Liver (tissue), 9 donors: ENCODE results near the gene DPYD. TPM values are rescaled to one million over a fixed set of nuclear protein-coding genes. Genes with fewer than 3 reads are reported as not detected.

Source experiments
- DNase-seq: peaks from one replicate; pipeline ENCODE4 v3.0.0-alpha.2; 2017; ENCODE audit warnings: low spot score
- H3K27ac ChIP-seq, 2 donors: one replicate each; pipeline ENCODE4 v1.7.0; 2013; ENCODE audit warnings: inconsistent platforms in 2 of 2, low read length in 2 of 2, control low read depth in 1 of 2, low read depth in 1 of 2, mild to moderate bottlenecking in 1 of 2
- H3K27me3 ChIP-seq, 4 donors: one replicate each; pipeline versions ENCODE4 v1.6.1 to v1.7.0; 2013; ENCODE audit warnings: low read length in 3 of 4, inconsistent platforms in 1 of 4, mild to moderate bottlenecking in 1 of 4, moderate library complexity in 1 of 4; ENCODE audit not compliant: control insufficient read depth in 4 of 4, insufficient read depth in 4 of 4
- H3K36me3 ChIP-seq, 4 donors: one replicate each; pipeline versions ENCODE4 v1.6.1 to v1.7.0; 2013; ENCODE audit warnings: low read length in 3 of 4, mild to moderate bottlenecking in 3 of 4, low read depth in 1 of 4, moderate library complexity in 1 of 4; ENCODE audit not compliant: control insufficient read depth in 4 of 4, insufficient read depth in 3 of 4
- H3K4me1 ChIP-seq, 4 donors: one replicate each; pipeline versions ENCODE4 v1.6.1 to v1.7.0; 2013; ENCODE audit warnings: low read length in 3 of 4, mild to moderate bottlenecking in 3 of 4, moderate library complexity in 1 of 4; ENCODE audit not compliant: control insufficient read depth in 4 of 4, insufficient read depth in 4 of 4
- H3K4me3 ChIP-seq, 3 donors: one replicate each; pipeline versions ENCODE4 v1.6.1 to v1.7.0; 2013; ENCODE audit warnings: low read length in 3 of 3, control low read depth in 1 of 3, low read depth in 1 of 3, mild to moderate bottlenecking in 1 of 3
- H3K9ac ChIP-seq, 2 donors: one replicate each; pipeline ENCODE4 v1.7.0; 2013; ENCODE audit warnings: low read length in 2 of 2, mild to moderate bottlenecking in 2 of 2, moderate library complexity in 2 of 2, control low read depth in 1 of 2, low read depth in 1 of 2
- H3K9me3 ChIP-seq, 4 donors: one replicate each; pipeline versions ENCODE4 v1.6.1 to v1.7.0; 2013; ENCODE audit warnings: low read length in 3 of 4; ENCODE audit not compliant: control insufficient read depth in 4 of 4
- EGR1 ChIP-seq, 2 donors: IDR thresholded peaks; 2 replicates each; pipeline ENCODE4 v1.6.1; 2016 to 2018; ENCODE audit warnings: antibody characterized with exemption in 2 of 2, low read depth in 2 of 2
- FOXA1 ChIP-seq: IDR thresholded peaks from 2 replicates; pipeline ENCODE4 v1.6.1; 2016; ENCODE audit warnings: antibody characterized with exemption
- FOXA2 ChIP-seq: IDR thresholded peaks from 2 replicates; pipeline ENCODE4 v1.6.1; 2016; ENCODE audit warnings: antibody characterized with exemption
- GABPA ChIP-seq, 2 donors: IDR thresholded peaks in 1 of 2; conservative IDR thresholded peaks in 1 of 2; 2 replicates each; pipeline ENCODE4 v1.6.1; 2016; ENCODE audit warnings: antibody characterized with exemption in 2 of 2, mild to moderate bottlenecking in 1 of 2, moderate library complexity in 1 of 2
- HNF4A ChIP-seq, 2 donors: conservative IDR thresholded peaks; 2 replicates each; pipeline ENCODE4 v1.6.1; 2016; ENCODE audit warnings: antibody characterized with exemption in 2 of 2, mild to moderate bottlenecking in 2 of 2
- HNF4G ChIP-seq: IDR thresholded peaks from 2 replicates; pipeline ENCODE4 v1.6.1; 2016; ENCODE audit warnings: antibody characterized with exemption
- JUND ChIP-seq, 2 donors: IDR thresholded peaks; 2 replicates each; pipeline ENCODE4 v1.6.1; 2016; ENCODE audit warnings: antibody characterized with exemption in 2 of 2
- NR2F2 ChIP-seq: IDR thresholded peaks from 2 replicates; pipeline ENCODE4 v1.6.1; 2016; ENCODE audit warnings: antibody characterized with exemption
- RAD21 ChIP-seq, 2 donors: IDR thresholded peaks; 2 replicates each; pipeline ENCODE4 v1.6.1; 2016; ENCODE audit warnings: antibody characterized with exemption in 2 of 2, mild to moderate bottlenecking in 2 of 2
- RXRA ChIP-seq, 2 donors: IDR thresholded peaks; 2 replicates each; pipeline ENCODE4 v1.6.1; 2017 to 2018; ENCODE audit warnings: antibody characterized with exemption in 2 of 2, mild to moderate bottlenecking in 1 of 2
- SP1 ChIP-seq: IDR thresholded peaks from 2 replicates; pipeline ENCODE4 v1.6.1; 2018; ENCODE audit warnings: antibody characterized with exemption, mild to moderate bottlenecking
- YY1 ChIP-seq: IDR thresholded peaks from 2 replicates; pipeline ENCODE4 v1.6.1; 2016; ENCODE audit warnings: antibody characterized with exemption, mild to moderate bottlenecking
- WGBS: extraction: QIAGEN DNeasy Blood & Tissue Kit; methylation state at CpG from one replicate; pipeline ENCODE4 v1.1.7; 2013; 5-methylcytosine and 5-hydroxymethylcytosine counted together
- polyA plus RNA-seq, 2 donors: library from polyadenylated mRNA; stranded (reverse) in 1 of 2; unstranded in 1 of 2; fragments of 200-250 nt in 1 of 2; fragments of >200 nt in 1 of 2; fragmentation: Nextera tagmentation in 1 of 2; extraction: Ambion mirVana in 1 of 2; gene quantifications; one replicate each; pipeline versions ENCODE4 v1.2.1 to v1.2.3, GENCODE V29; 2013 to 2015
- total RNA-seq, 2 donors: library from RNA; depleted of rRNA; stranded (reverse); fragments of >200 nt; gene quantifications; one replicate each; pipeline ENCODE4 v1.2.3, GENCODE V29; 2014
- TF ChIP-seq, protein P1 (sequence below): IDR thresholded peaks from 2 replicates; pipeline ENCODE4 v1.6.1; 2016; ENCODE audit warnings: antibody characterized with exemption, mild to moderate bottlenecking
- TF ChIP-seq, protein P2 (sequence below): fragments of 150-350 bp; IDR thresholded peaks from 2 replicates; pipeline ENCODE4 v1.5.1; 2017; ENCODE audit warnings: improper control_type of control experiment, low read depth, low read length; ENCODE audit not compliant: missing input control
- TF ChIP-seq, protein P3 (sequence below): IDR thresholded peaks from 2 replicates; pipeline ENCODE4 v1.6.1; 2016; ENCODE audit warnings: antibody characterized with exemption
- donor health status: healthy.
- donor health status: healthy.
- donor health status: healthy.
- donor health status: healthy.
- donor health status: healthy.

DPYD gene
- total and polyA plus RNA-seq, 4 donors, result 16.2 to 142 (median 47.0) TPM

DNA sequence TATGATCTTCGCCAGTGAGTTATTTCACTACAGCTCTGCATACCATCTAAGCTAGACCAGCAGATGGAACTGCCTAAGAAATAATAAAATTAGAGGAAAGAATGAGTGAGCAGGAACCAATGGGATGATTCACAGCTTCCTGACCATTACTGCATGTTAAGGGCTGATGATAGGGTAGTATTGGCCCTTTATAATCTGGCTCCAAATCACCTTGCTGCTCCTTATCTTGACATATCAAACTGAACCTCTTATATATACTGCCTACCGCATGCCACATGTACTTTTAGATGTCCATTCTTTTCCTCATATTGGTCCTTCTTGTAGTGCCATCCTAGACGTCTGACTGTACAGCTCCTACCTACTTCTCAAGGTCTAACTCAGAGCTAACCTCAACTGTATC, 524.4 kb downstream of the DPYD start:
- TF ChIP-seq HNF4G (no peak), FOXA2 (no peak)
- H3K4me3 ChIP-seq, result no peak overlapping the region
- no peak for DNase-seq
- 94% methylated on average over 3 of the region's 3 CpGs for WGBS
- H3K27me3 ChIP-seq, result no peaks in the 10 kb centered on the region
- no peak overlapping the region for H3K9ac ChIP-seq
- no peaks in the 10 kb centered on the region for H3K36me3 ChIP-seq
- H3K9me3 ChIP-seq, result no peaks in the 10 kb centered on the region
- H3K27ac ChIP-seq, result no peak overlapping the region
- no peaks in the 10 kb centered on the region for H3K4me1 ChIP-seq

DNA sequence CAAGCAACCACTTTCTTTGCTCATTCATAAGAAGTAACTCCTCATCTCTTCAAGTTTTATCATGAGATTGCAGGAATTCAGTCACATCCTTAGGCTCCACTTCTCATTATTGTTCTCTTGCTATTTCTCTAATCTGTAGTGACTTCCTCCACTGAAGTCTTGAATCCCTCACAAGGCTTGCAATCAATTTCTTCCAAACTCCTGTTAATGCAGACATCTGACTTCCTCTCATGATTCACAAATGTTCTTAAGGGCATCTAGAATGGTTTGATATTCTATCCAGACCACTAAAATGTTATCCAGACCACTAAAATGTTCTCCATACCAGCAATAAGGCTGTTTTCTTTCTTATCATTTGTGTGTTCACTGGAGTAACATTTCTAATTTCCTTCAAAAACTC, 528.1 kb downstream of the DPYD start:
- no peaks in the 10 kb centered on the region for H3K27me3 ChIP-seq
- H3K4me1 ChIP-seq, result no peaks in the 10 kb centered on the region
- DNase-seq, result no peak
- no peak for TF ChIP-seq NR2F2
- no peak for TF ChIP-seq EGR1 (IDR thresholded peaks at IDR 0.05; ENCODE audit: low read depth in 2 of 2)
- no peak for TF ChIP-seq SP1
- no peak for TF ChIP-seq HNF4A (conservative IDR thresholded peaks at IDR 0.05)
- no peak for TF ChIP-seq HNF4G
- no peak for TF ChIP-seq RXRA (IDR thresholded peaks at IDR 0.05)
- TF ChIP-seq FOXA2, result no peak
- TF ChIP-seq YY1, result no peak
- no peak for TF ChIP-seq JUND (IDR thresholded peaks at IDR 0.05)
- TF ChIP-seq, protein P1, sequence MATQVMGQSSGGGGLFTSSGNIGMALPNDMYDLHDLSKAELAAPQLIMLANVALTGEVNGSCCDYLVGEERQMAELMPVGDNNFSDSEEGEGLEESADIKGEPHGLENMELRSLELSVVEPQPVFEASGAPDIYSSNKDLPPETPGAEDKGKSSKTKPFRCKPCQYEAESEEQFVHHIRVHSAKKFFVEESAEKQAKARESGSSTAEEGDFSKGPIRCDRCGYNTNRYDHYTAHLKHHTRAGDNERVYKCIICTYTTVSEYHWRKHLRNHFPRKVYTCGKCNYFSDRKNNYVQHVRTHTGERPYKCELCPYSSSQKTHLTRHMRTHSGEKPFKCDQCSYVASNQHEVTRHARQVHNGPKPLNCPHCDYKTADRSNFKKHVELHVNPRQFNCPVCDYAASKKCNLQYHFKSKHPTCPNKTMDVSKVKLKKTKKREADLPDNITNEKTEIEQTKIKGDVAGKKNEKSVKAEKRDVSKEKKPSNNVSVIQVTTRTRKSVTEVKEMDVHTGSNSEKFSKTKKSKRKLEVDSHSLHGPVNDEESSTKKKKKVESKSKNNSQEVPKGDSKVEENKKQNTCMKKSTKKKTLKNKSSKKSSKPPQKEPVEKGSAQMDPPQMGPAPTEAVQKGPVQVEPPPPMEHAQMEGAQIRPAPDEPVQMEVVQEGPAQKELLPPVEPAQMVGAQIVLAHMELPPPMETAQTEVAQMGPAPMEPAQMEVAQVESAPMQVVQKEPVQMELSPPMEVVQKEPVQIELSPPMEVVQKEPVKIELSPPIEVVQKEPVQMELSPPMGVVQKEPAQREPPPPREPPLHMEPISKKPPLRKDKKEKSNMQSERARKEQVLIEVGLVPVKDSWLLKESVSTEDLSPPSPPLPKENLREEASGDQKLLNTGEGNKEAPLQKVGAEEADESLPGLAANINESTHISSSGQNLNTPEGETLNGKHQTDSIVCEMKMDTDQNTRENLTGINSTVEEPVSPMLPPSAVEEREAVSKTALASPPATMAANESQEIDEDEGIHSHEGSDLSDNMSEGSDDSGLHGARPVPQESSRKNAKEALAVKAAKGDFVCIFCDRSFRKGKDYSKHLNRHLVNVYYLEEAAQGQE, result no peak
- no peak for TF ChIP-seq FOXA1
- H3K36me3 ChIP-seq, result peaks cover 0 to 2% (median 0%) of the 10 kb centered on the region in 4 donors
- no peak overlapping the region for H3K4me3 ChIP-seq
- H3K27ac ChIP-seq, result no peak overlapping the region
- H3K9me3 ChIP-seq, result no peaks in the 10 kb centered on the region
- H3K9ac ChIP-seq, result no peak overlapping the region

DNA sequence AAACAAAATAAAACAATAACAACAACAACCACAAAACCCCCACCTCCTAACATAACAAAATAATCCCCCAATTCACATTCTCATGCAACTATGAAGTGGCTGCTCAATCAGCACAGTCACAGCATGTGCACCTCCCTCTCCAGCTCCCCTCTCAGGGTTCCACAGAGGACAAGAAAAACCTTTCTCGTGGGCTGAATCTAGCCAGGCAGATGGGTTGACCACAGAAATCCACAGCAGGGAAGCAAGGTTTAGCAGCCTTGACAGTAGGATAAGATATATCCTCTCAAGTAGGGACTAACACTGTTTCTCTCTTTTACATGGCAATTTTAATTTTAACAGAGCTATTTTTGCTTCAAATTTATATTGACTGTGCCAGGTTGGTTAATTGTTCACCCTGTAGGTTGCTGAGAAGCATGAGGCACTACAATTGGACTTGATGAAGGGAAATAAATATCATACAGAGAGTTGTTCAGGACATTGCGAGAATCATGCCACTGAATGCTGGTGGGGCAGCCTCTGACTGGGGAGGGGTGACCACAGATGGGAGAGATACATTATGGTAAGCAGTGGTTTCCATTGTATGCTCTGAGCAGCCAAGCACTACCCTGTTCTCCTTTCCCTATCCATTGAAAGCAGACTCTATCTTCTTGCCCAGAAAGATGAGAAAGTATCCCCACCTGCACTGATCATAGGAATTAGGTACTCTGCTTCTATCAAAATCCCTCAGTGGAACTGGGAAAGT, 535.1 kb downstream of the DPYD start:
- no peak overlapping the region for H3K9ac ChIP-seq
- H3K27me3 ChIP-seq, result no peaks in the 10 kb centered on the region
- H3K4me3 ChIP-seq, result no peak overlapping the region
- no peaks in the 10 kb centered on the region for H3K4me1 ChIP-seq
- no peak overlapping the region for H3K27ac ChIP-seq
- WGBS, result 98% methylated on average over 2 of the region's 2 CpGs
- H3K36me3 ChIP-seq, result peaks cover 0 to 4% (median 0%) of the 10 kb centered on the region in 4 donors
- H3K9me3 ChIP-seq, result no peaks in the 10 kb centered on the region
- no peak for DNase-seq
- TF ChIP-seq YY1 (no peak), GABPA (IDR thresholded peaks at IDR 0.05 in 1 of 2, conservative IDR thresholded peaks at IDR 0.05 in 1 of 2) (no peak), JUND (IDR thresholded peaks at IDR 0.05) (no peak), FOXA1 (no peak), EGR1 (IDR thresholded peaks at IDR 0.05; ENCODE audit: low read depth in 2 of 2) (no peak), NR2F2 (no peak), RAD21 (IDR thresholded peaks at IDR 0.05) (no peak), HNF4A (conservative IDR thresholded peaks at IDR 0.05) (no peak), FOXA2 (no peak), SP1 (no peak), HNF4G (no peak)
- TF ChIP-seq, protein P2, sequence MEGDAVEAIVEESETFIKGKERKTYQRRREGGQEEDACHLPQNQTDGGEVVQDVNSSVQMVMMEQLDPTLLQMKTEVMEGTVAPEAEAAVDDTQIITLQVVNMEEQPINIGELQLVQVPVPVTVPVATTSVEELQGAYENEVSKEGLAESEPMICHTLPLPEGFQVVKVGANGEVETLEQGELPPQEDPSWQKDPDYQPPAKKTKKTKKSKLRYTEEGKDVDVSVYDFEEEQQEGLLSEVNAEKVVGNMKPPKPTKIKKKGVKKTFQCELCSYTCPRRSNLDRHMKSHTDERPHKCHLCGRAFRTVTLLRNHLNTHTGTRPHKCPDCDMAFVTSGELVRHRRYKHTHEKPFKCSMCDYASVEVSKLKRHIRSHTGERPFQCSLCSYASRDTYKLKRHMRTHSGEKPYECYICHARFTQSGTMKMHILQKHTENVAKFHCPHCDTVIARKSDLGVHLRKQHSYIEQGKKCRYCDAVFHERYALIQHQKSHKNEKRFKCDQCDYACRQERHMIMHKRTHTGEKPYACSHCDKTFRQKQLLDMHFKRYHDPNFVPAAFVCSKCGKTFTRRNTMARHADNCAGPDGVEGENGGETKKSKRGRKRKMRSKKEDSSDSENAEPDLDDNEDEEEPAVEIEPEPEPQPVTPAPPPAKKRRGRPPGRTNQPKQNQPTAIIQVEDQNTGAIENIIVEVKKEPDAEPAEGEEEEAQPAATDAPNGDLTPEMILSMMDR, result no peak
- TF ChIP-seq, protein P3, sequence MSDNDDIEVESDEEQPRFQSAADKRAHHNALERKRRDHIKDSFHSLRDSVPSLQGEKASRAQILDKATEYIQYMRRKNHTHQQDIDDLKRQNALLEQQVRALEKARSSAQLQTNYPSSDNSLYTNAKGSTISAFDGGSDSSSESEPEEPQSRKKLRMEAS, result no peak
- TF ChIP-seq, protein P1, result no peak
